Rectal smooth muscle tissue (tissue), 1 donor: Measurements from ENCODE around the gene FER1L5.
"Not testable (repeated sequence)": the region's sequence is repeated elsewhere in the genome, so short reads cannot be mapped to it uniquely, and the experiment has no call there.

ENCODE experiments used
- H3K27ac ChIP-seq: one replicate; pipeline ENCODE4 v1.7.0; 2013; ENCODE audit warnings: low read depth, low read length, inconsistent platforms
- H3K27me3 ChIP-seq: one replicate; pipeline ENCODE4 v1.7.0; 2013; ENCODE audit warnings: low read length; ENCODE audit not compliant: control insufficient read depth, insufficient read depth
- H3K36me3 ChIP-seq: one replicate; pipeline ENCODE4 v1.7.0; 2013; ENCODE audit warnings: low read length; ENCODE audit not compliant: control insufficient read depth, insufficient read depth
- H3K4me1 ChIP-seq: one replicate; pipeline ENCODE4 v1.7.0; 2013; ENCODE audit warnings: low read length; ENCODE audit not compliant: control insufficient read depth, insufficient read depth
- H3K4me3 ChIP-seq: one replicate; pipeline ENCODE4 v1.7.0; 2013; ENCODE audit warnings: low read length
- H3K9ac ChIP-seq: one replicate; pipeline ENCODE4 v1.7.0; 2013; ENCODE audit warnings: low read length

FER1L5 gene

DNA sequence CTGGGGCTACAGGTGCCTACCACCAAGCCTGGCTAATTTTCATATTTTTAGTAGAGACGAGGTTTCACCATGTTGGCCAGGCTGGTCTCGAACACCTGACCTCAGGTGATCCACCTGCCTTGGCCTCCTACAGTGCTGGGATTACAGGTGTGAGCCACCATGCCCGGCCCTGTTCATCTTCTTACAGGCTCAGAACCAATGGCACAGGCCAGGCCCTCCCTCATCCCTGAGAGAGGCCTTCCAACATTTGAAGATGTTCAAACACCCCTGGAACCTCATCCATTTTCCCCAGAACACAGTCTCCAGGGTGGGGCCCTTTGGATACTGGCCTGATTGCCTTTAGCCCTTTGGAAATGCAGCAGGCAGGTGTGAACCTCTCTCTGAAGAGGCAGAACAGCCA is 23.2 kb downstream of the FER1L5 start:
- not testable (repeated sequence) for H3K27me3 ChIP-seq, H3K36me3 ChIP-seq, H3K27ac ChIP-seq, H3K4me1 ChIP-seq, H3K9ac ChIP-seq, H3K4me3 ChIP-seq

DNA sequence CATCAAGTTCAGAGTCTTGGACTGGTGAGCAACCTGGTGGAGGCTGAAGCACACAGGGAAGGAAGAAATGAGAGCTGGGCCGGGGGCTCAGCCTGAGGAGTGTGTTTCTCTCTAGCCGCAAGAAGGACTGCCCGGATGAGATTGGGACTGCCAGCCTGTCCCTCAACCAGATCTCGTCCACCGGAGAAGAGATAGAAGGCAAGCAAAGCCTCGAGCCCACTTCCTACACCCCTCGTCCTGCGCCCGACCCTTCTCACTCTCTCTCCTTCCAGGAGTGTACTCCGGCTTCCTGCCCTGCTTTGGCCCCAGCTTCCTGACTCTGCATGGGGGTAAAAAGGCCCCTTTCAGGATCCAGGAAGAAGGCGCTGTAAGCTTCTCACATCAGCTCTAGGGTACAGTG is 26.2 kb downstream of the FER1L5 start:
- H3K36me3 ChIP-seq, result no peaks in the 10 kb centered on the region
- H3K4me3 ChIP-seq, result no peak overlapping the region
- H3K4me1 ChIP-seq, result no peaks in the 10 kb centered on the region
- no peak overlapping the region for H3K27ac ChIP-seq
- H3K27me3 ChIP-seq, result no peaks in the 10 kb centered on the region
- H3K9ac ChIP-seq, result no peak overlapping the region

GRCh38 chr2:96669539-96670215 is 27.1 kb downstream of the FER1L5 start:
- no peaks in the 10 kb centered on the region for H3K36me3 ChIP-seq
- H3K27ac ChIP-seq, result no peak overlapping the region
- H3K27me3 ChIP-seq, result no peaks in the 10 kb centered on the region
- no peak overlapping the region for H3K9ac ChIP-seq
- H3K4me3 ChIP-seq, result no peak overlapping the region
- no peaks in the 10 kb centered on the region for H3K4me1 ChIP-seq

DNA sequence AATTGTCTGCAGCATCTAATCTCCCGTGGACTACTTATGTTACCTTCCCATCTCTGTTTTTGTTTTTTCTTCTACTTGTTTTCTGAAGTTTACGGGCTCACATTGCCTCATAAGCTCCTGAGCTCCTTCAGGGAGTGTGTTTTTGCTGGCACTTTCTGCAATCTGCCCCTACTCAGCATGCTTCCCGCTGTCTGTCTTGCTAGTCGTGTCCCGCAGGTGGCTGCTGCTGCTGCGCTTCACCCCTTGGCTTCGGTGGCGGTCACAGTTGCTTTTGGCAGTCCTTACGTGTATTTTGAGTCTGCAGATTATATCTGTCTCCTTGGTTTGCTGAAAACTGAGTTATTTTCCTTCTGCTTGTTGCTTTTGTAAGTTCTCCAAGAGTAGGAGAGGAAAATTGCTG is 37.3 kb downstream of the FER1L5 start:
- H3K4me3 ChIP-seq, result no peak overlapping the region
- no peak overlapping the region for H3K9ac ChIP-seq
- no peaks in the 10 kb centered on the region for H3K27me3 ChIP-seq
- H3K36me3 ChIP-seq, result no peaks in the 10 kb centered on the region
- H3K4me1 ChIP-seq, result no peaks in the 10 kb centered on the region
- H3K27ac ChIP-seq, result no peak overlapping the region

DNA sequence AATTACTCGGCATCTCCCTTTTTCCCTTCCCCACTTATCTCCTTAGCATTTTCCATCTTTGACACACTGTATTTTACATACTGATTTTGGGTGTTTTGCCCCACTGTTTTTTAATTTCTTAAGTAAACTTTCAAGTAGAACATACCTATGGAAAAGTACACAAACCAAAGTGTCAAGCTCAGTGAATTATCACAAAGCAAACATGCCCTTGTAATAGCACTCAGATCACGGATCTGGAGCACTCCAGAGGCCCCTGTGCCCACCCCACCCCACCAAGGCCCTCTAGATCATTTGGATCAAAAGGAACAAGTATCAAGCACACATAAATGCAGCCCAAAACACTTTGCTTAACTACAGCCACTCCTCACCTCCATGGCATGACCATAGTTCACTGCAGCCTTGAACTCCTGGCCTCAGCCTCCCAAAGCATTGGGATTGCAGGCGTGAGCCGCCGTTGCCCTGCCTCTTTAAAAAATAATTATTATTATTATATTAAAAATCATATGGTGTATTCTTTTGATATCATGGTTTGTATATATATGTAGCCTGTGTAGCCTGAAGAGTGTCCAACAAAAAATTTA is 38.1 kb downstream of the FER1L5 start:
- H3K9ac ChIP-seq, result no peak overlapping the region
- no peak overlapping the region for H3K4me3 ChIP-seq
- H3K27ac ChIP-seq, result no peak overlapping the region
- no peaks in the 10 kb centered on the region for H3K27me3 ChIP-seq
- H3K4me1 ChIP-seq, result no peaks in the 10 kb centered on the region
- H3K36me3 ChIP-seq, result no peaks in the 10 kb centered on the region

DNA sequence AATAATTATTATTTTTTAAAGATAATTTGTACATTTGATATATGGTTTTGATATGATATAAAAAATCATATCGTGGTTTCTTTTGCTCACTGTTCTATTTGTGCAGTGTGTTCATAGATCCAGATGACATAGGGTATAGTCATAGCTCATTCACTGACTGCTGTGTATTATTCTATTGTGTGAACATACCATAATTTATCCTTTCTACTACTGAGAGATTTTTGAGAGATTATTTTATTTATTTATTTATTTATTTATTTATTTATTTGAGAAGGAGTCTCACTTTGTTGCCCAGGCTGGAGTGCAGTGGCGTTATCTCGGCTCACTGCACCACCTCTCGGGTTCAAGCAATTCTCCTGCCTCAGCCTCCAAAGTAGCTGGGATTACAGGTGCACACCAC is 39.0 kb downstream of the FER1L5 start:
- H3K4me3 ChIP-seq, result no peak overlapping the region
- no peaks in the 10 kb centered on the region for H3K27me3 ChIP-seq
- H3K4me1 ChIP-seq, result no peaks in the 10 kb centered on the region
- no peaks in the 10 kb centered on the region for H3K36me3 ChIP-seq
- H3K27ac ChIP-seq, result no peak overlapping the region
- no peak overlapping the region for H3K9ac ChIP-seq

- H3K27ac ChIP-seq, result no peak overlapping the region
- no peak overlapping the region for H3K9ac ChIP-seq
- H3K27me3 ChIP-seq, result no peaks in the 10 kb centered on the region
- H3K4me3 ChIP-seq, result no peak overlapping the region
- H3K4me1 ChIP-seq, result no peaks in the 10 kb centered on the region
- H3K36me3 ChIP-seq, result no peaks in the 10 kb centered on the region
Observed at GRCh38 chr2:96683307-96683706, 40.7 kb downstream of the FER1L5 start.

DNA sequence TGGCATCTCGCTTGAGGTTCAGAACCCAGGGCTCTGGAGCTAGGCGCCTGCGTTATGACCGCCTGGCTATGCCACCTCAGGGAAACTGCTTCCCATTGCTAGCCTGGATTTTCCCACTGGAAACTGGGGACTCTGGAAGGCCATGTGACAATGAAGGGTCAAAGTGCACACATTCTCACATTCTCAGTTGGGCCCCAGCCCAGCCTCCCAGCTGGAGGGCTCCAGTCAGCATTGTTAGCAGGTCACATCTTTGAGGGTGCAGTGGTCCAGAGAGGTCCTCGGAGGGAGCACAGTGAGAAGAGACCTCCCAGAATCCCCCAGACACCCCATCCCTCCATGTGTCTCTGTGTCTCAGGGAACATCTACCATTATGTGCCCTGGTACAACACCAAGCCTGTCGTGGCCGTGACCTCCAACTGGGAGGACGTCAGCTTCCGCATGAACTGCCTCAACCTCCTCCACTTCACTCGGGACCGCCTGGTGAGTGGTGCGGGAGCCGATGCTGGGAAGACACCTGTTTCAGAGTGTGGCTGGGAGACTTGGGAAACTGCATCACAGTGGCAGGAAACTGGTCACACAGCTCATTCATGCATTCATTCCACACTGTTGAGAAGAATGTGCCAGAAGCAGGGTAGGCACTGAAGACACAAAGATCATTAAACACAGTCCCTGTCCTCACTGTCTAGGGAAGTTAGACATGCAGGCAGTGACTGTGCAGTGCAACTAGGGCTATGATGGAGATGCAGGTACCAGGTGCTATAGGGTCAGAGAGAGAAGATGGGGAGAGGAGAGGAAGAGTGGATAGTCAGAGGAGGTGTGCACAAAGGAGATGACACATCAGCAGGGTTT is 41.6 kb downstream of the FER1L5 start:
- H3K27me3 ChIP-seq, result no peaks in the 10 kb centered on the region
- no peaks in the 10 kb centered on the region for H3K36me3 ChIP-seq
- H3K4me1 ChIP-seq, result no peaks in the 10 kb centered on the region
- H3K27ac ChIP-seq, result no peak overlapping the region
- no peak overlapping the region for H3K4me3 ChIP-seq
- no peak overlapping the region for H3K9ac ChIP-seq

DNA sequence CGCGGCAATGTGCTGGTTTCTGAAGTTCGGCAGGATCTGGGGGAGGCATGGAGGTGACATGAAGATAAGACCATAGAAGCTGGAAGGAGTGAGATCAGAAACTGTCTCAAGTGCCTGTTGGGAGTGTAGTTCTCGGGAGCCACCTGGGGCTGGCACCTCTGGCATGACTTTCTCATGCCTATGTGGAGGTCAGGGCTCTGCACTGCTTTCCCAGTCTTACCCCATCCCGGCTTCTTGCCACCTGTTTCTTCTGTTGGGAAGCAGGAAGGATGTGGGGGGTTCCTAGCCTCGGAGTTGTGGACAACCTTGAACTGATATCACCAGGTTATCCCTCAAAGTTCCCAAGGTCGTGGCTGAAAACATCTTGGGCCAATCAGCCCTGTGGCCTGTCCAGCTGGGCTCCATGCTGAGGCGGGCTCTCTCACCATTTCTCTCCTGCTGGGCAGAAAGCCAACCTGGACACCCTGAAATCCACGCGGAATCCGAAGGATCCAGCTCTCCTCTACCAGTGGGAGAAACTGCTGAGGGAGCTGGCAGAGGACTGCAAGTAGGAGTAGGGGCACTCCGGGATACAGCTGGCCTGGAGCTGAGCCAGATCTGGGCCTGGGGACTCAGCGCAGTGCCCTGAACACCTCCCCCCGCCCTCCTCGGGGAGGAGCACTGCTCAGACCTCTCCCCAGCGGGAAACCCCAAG is 42.5 kb downstream of the FER1L5 start:
- H3K4me3 ChIP-seq, result no peak overlapping the region
- no peak overlapping the region for H3K9ac ChIP-seq
- H3K4me1 ChIP-seq, result no peaks in the 10 kb centered on the region
- no peak overlapping the region for H3K27ac ChIP-seq
- H3K27me3 ChIP-seq, result no peaks in the 10 kb centered on the region
- H3K36me3 ChIP-seq, result no peaks in the 10 kb centered on the region

DNA sequence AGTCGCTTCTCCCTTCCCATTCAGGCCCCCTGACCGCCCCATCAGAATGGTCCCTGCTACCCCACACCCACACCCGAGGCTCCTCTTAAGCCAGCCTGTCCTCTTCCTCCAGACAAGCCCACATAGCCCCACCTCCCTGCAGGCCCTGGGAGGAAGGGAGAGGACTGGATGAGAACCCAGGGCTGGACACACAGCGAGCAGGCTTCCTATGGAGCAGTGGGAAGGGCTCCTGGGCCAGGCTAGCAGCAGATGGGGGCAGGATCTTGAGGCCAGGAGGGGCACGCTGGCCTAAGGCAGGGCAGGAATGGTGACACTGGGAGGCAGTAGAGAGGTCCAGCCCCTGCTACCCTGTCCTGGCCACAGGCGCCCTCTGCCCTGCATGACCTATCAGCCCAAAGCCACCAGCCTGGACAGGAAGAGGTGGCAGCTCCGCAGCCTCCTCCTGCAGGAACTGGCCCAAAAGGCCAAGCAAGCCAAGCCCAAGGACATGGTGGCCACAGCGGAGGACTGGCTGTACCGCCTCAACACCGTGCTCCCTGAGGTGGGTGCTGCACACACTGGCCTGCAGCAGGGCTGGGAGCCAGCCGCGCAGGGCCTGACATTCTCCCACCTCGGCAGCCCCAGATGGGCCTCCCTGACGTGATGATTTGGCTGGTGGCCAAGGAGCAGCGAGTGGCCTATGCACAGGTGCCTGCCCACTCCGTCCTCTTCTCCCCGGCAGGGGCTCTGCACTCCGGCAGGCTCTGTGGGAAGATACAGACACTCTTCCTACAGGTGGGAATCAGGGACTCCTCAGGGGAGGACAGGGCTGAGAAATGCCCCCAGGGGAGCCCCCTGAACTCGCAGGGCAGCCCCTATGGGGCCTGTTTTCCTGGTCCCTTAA is 43.3 kb downstream of the FER1L5 start:
- Histone ChIP-seq H3K9ac (no peak overlapping the region), H3K27me3 (no peaks in the 10 kb centered on the region), H3K27ac (no peak overlapping the region), H3K4me1 (no peaks in the 10 kb centered on the region), H3K36me3 (no peaks in the 10 kb centered on the region), H3K4me3 (no peak overlapping the region)

- Histone ChIP-seq H3K9ac (no peak overlapping the region), H3K36me3 (no peaks in the 10 kb centered on the region), H3K27ac (no peak overlapping the region), H3K4me1 (no peaks in the 10 kb centered on the region), H3K4me3 (no peak overlapping the region), H3K27me3 (no peaks in the 10 kb centered on the region)
Observed at GRCh38 chr2:96687266-96687665, 44.7 kb downstream of the FER1L5 start.
